ENCODE data around the gene GRIK5. TPM values are rescaled to one million over a fixed set of nuclear protein-coding genes. Genes with fewer than 3 reads are reported as not detected.

The GRIK5 gene
- total and polyA plus RNA-seq, 3 experiments from 2014 or later: 0.31 to 0.39 TPM; not detected in 1

GRCh38 chr19:41971363-41971762, 98.6 kb downstream of the GRIK5 start:
- ChIA-PET CTCF (no interaction called here), POLR2A (no interaction called here)
- DNase-seq: no peak
- Mint-ChIP-seq H3K9me3 (peaks cover 0 to 2% (median 0%) of the 10 kb centered on the region in 5 donors), H3K4me1 (no peaks in the 10 kb centered on the region), H3K36me3 (peaks cover 4 to 15% (median 7%) of the 10 kb centered on the region in 3 donors), H3K27me3 (no peaks in the 10 kb centered on the region), H3K27ac (no peak overlapping the region), H3K4me3 (no peak overlapping the region)
- no peaks in the 10 kb centered on the region for H3K36me3 ChIP-seq (ENCODE audit: insufficient read depth, low read length)
- H3K4me3 ChIP-seq (ENCODE audit: low read length): no peak overlapping the region
- H3K27me3 ChIP-seq (ENCODE audit: insufficient read depth, low read length, poor library complexity, severe bottlenecking): no peaks in the 10 kb centered on the region
- no peaks in the 10 kb centered on the region for H3K4me1 ChIP-seq (ENCODE audit: insufficient read depth, low read length)
- no peak overlapping the region for H3K27ac ChIP-seq (ENCODE audit: low read depth, low read length)
- no peaks in the 10 kb centered on the region for H3K9me3 ChIP-seq (ENCODE audit: low read length)

DNA sequence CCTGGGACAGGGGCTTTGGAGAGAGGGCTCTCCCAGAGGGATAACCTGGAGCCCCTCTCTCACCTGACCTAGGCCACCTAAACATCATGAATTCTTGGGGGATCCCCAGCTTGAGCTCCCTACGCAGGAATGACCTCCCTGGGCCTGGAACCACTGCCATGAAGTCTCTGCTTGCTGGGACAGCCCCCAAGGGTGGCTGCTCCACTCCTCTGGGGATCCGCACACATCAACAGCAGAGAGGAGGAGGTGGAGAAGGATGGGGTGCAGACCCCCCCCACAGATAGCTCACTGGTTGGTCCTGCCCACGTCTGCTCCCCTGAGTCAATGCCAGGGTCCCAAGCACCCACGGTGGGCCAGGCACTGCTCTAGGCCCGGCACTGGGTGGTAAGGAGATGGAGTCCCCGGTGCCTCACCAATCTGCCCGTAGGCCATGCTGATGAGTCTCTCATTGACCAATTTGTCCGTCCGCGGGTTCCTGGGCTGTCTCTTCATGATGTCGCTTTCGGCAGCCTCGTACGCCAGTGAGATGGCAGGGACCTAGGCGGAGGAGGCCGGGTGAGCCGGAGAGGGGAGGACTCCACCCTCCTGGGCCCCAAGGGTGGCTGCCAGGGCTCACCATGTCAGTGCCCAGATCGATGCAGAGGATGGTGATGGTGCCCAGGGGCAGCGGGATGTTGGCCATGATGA, 100.1 kb downstream of the GRIK5 start:
- Histone ChIP-seq H3K27me3 (ENCODE audit: insufficient read depth, low read length, poor library complexity, severe bottlenecking) (no peaks in the 10 kb centered on the region), H3K9me3 (ENCODE audit: low read length) (no peaks in the 10 kb centered on the region), H3K36me3 (ENCODE audit: insufficient read depth, low read length) (no peaks in the 10 kb centered on the region), H3K4me1 (ENCODE audit: insufficient read depth, low read length) (no peaks in the 10 kb centered on the region), H3K27ac (ENCODE audit: low read depth, low read length) (no peak overlapping the region), H3K4me3 (ENCODE audit: low read length) (no peak overlapping the region)
- ChIA-PET POLR2A (no interaction called here), CTCF (no interaction called here)
- no peak overlapping the region for H3K27ac Mint-ChIP-seq
- H3K36me3 Mint-ChIP-seq: peaks cover 4 to 14% (median 8%) of the 10 kb centered on the region in 3 donors
- peaks cover 0 to 2% (median 0%) of the 10 kb centered on the region in 3 donors for H3K4me1 Mint-ChIP-seq
- H3K4me3 Mint-ChIP-seq: no peak overlapping the region
- no peaks in the 10 kb centered on the region for H3K27me3 Mint-ChIP-seq
- H3K9me3 Mint-ChIP-seq: peaks cover 0 to 2% (median 0%) of the 10 kb centered on the region in 5 donors
- DNase-seq: no peak

DNA sequence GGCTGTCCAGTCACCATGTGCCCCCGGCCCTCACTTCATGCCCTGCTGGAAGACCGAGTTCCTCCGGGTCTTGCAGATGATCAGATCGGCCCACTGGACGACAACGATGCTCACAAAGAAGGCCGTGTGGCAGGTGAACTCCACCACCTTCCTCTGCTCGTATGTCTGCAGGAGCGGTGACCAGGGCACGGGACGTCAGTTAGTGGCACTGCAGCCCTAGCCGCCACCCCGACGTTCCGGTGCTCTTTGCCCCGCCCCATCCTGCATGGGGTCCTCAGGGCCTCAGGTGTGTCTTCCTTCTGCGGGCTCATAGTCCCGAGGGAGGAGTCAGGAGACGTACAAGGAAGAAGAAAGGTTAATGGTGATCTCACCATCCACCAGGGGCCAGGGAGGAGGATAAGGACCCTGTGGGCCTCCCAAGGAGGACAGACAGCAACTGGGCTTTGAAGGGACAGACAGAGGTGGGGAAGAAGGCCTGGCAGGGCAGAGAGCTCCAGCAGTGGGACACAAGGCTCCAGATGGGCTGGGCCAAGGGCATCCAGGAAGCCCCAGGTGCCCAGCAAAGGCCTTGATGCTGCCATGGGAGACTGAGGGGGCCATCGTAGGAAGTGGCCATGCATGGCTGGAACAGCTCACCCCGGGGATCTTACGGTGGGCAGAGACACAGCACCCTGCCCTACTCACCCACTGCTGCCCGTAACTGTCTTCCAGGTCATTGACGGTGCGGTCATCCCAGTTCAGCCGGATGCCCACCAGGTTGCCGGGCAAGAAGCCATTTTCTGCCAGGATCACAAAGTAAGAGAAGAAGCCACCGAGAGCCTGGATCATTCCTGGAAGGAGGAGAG, 101.0 kb downstream of the GRIK5 start:
- no peaks in the 10 kb centered on the region for H3K27me3 ChIP-seq (ENCODE audit: insufficient read depth, low read length, poor library complexity, severe bottlenecking)
- ChIA-PET POLR2A (no interaction called here), CTCF (no interaction called here)
- H3K4me3 ChIP-seq (ENCODE audit: low read length): no peak overlapping the region
- no peaks in the 10 kb centered on the region for H3K9me3 ChIP-seq (ENCODE audit: low read length)
- Mint-ChIP-seq H3K4me3 (no peak overlapping the region), H3K9me3 (peaks cover 0 to 2% (median 0%) of the 10 kb centered on the region in 5 donors), H3K36me3 (peaks cover 4 to 14% (median 7%) of the 10 kb centered on the region in 3 donors), H3K4me1 (peaks cover 0 to 2% (median 0%) of the 10 kb centered on the region in 3 donors), H3K27ac (no peak overlapping the region), H3K27me3 (no peaks in the 10 kb centered on the region)
- H3K36me3 ChIP-seq (ENCODE audit: insufficient read depth, low read length): no peaks in the 10 kb centered on the region
- H3K4me1 ChIP-seq (ENCODE audit: insufficient read depth, low read length): no peaks in the 10 kb centered on the region
- no peak overlapping the region for H3K27ac ChIP-seq (ENCODE audit: low read depth, low read length)
- DNase-seq: no peak

GRCh38 chr19:41967054-41967783, 102.8 kb downstream of the GRIK5 start:
- ChIA-PET CTCF (no interaction called here), POLR2A (no interaction called here)
- no peak overlapping the region for H3K4me3 ChIP-seq (ENCODE audit: low read length)
- Mint-ChIP-seq H3K27me3 (no peaks in the 10 kb centered on the region), H3K4me3 (no peak overlapping the region), H3K27ac (peak overlapping the region in 1 of 8 donors; percentile 94), H3K4me1 (peaks cover 0 to 2% (median 0%) of the 10 kb centered on the region in 3 donors), H3K9me3 (peaks cover 0 to 2% (median 0%) of the 10 kb centered on the region in 5 donors), H3K36me3 (peaks cover 4 to 14% (median 7%) of the 10 kb centered on the region in 3 donors)
- no peaks in the 10 kb centered on the region for H3K9me3 ChIP-seq (ENCODE audit: low read length)
- H3K36me3 ChIP-seq (ENCODE audit: insufficient read depth, low read length): no peaks in the 10 kb centered on the region
- no peak for DNase-seq
- H3K27ac ChIP-seq (ENCODE audit: low read depth, low read length): no peak overlapping the region
- no peaks in the 10 kb centered on the region for H3K4me1 ChIP-seq (ENCODE audit: insufficient read depth, low read length)
- no peaks in the 10 kb centered on the region for H3K27me3 ChIP-seq (ENCODE audit: insufficient read depth, low read length, poor library complexity, severe bottlenecking)

GRCh38 chr19:41965106-41965505, 104.9 kb downstream of the GRIK5 start:
- H3K9me3 ChIP-seq (ENCODE audit: low read length): no peaks in the 10 kb centered on the region
- H3K27ac ChIP-seq (ENCODE audit: low read depth, low read length): no peak overlapping the region
- POLR2A ChIA-PET: no interaction called here
- Mint-ChIP-seq H3K27ac (no peak overlapping the region), H3K4me1 (peaks cover 0 to 2% (median 0%) of the 10 kb centered on the region in 3 donors), H3K36me3 (peaks cover 3 to 7% (median 4%) of the 10 kb centered on the region in 3 donors), H3K9me3 (peaks cover 0 to 2% (median 0%) of the 10 kb centered on the region in 5 donors), H3K27me3 (no peaks in the 10 kb centered on the region), H3K4me3 (no peak overlapping the region)
- CTCF ChIA-PET: interaction anchor here (1.0 kb wide), 1 partner anchor 106 kb away, joined by 3 read pairs; no protein-coding TSS in a partner anchor
- no peaks in the 10 kb centered on the region for H3K27me3 ChIP-seq (ENCODE audit: insufficient read depth, low read length, poor library complexity, severe bottlenecking)
- no peaks in the 10 kb centered on the region for H3K36me3 ChIP-seq (ENCODE audit: insufficient read depth, low read length)
- no peaks in the 10 kb centered on the region for H3K4me1 ChIP-seq (ENCODE audit: insufficient read depth, low read length)
- H3K4me3 ChIP-seq (ENCODE audit: low read length): no peak overlapping the region
- DNase-seq: no peak

- peak overlapping the region in 4 of 7 donors; percentile 13 to 59 (median 32) for H3K4me3 Mint-ChIP-seq
- H3K27me3 Mint-ChIP-seq: no peaks in the 10 kb centered on the region
- ChIA-PET CTCF (interaction anchor here (0.7 to 5.0 kb wide), 2 partner anchors 10 to 101 kb away, joined by 3 to 32 read pairs; partner anchors contain the start of gene RPS19), POLR2A (no interaction called here)
- Histone ChIP-seq H3K4me3 (ENCODE audit: low read length) (no peak overlapping the region), H3K27ac (ENCODE audit: low read depth, low read length) (no peak overlapping the region), H3K27me3 (ENCODE audit: insufficient read depth, low read length, poor library complexity, severe bottlenecking) (no peaks in the 10 kb centered on the region), H3K36me3 (ENCODE audit: insufficient read depth, low read length) (no peaks in the 10 kb centered on the region), H3K4me1 (ENCODE audit: insufficient read depth, low read length) (peaks cover 16% of the 10 kb centered on the region), H3K9me3 (ENCODE audit: low read length) (no peaks in the 10 kb centered on the region)
- peaks cover 19 to 22% (median 21%) of the 10 kb centered on the region in 3 donors for H3K4me1 Mint-ChIP-seq
- H3K9me3 Mint-ChIP-seq: peaks cover 0 to 2% (median 0%) of the 10 kb centered on the region in 5 donors
- no peak overlapping the region for H3K27ac Mint-ChIP-seq
- no peak for DNase-seq
- peaks cover 0 to 28% (median 2%) of the 10 kb centered on the region in 3 donors for H3K36me3 Mint-ChIP-seq
Measured at GRCh38 chr19:41960973-41961372, 109.0 kb downstream of the GRIK5 start.

DNA sequence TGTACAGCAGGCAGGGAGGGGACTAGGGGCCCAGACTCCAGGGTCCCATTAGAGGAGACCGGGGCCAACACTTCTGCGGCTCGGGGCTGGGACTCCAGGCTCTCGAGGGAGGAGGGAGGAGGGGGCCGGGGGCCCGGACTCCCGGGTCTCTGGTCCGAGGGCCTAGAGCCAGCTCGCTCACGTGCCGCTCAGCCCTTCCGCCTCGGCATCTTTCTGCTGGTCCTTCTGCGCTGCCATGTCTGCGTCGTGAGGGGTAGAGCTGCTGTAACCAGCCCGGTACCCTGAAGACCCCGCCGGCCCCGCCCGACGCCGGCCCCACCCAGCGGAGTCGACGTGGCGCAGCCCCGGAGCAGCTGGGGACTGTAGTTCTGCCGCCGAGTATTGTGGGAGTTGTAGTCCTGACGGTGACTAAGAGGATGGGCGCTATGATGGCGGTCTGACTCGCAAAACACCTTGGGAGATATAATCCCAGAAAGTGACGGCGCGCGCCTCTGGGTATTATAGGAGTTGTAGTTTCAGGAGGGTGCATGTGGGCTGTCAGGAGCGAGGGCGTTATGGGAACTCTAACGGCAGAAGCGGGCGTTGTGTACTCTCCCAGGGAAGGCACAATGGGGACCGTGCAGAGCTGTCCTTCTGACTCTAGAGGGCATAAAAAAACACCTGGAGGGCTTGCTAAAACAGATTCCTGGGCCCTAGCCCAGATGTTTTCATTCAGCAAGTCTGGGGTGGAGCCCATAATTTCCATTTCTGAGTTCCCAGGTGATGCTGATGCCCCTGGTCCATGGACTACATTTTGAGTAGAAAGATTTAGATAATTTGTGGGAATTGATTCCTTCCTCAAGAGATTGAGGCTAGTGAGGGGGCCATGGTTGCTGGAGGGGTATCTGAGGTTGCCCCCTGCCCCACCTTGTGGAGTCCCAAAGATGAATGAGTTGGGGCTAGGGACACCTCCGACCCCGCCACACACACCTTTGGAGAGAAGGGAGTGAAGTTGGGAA, 110.7 kb downstream of the GRIK5 start, which contains the start of gene RABAC1:
Gene RABAC1, minus strand, starts transcription at position 266 of the 998 bp plus-strand sequence. Its CDS starts 29 bp downstream, at position 237.
- POLR2A ChIA-PET: interaction anchor here (0.6 to 3.6 kb wide), 7 partner anchors 13 to 464 kb away, joined by 3 to 20 read pairs (median 4); partner anchors contain the start of genes RPS19 and ZNF574
- H3K4me3 ChIP-seq (ENCODE audit: low read length): peak within 1 kb of the TSS; percentile 92

More for the DNA sequence above, 110.7 kb downstream of the GRIK5 start, which contains the start of gene RABAC1:
- H3K9me3 Mint-ChIP-seq: peaks cover 0 to 2% (median 0%) of the 10 kb centered on the region in 5 donors
- DNase-seq: peak; percentile 79 to 90 (median 82)
- H3K36me3 Mint-ChIP-seq: peaks cover 0 to 35% (median 2%) of the 10 kb centered on the region in 3 donors
- no peaks in the 10 kb centered on the region for H3K27me3 Mint-ChIP-seq
- peak within 1 kb of the TSS; percentile 82 to 98 (median 94) for H3K27ac Mint-ChIP-seq
- peak within 1 kb of the TSS; percentile 92 to 96 (median 94) for H3K4me3 Mint-ChIP-seq
- peaks cover 16% of the 10 kb centered on the region for H3K4me1 ChIP-seq (ENCODE audit: insufficient read depth, low read length)
- CTCF ChIA-PET: interaction anchor here (0.8 to 5.0 kb wide), 8 partner anchors 11 to 132 kb away, joined by 3 to 32 read pairs (median 3); partner anchors contain the start of gene RPS19
- H3K9me3 ChIP-seq (ENCODE audit: low read length): no peaks in the 10 kb centered on the region
- peaks cover 17 to 22% (median 21%) of the 10 kb centered on the region in 3 donors for H3K4me1 Mint-ChIP-seq
- H3K36me3 ChIP-seq (ENCODE audit: insufficient read depth, low read length): no peaks in the 10 kb centered on the region
- H3K27ac ChIP-seq (ENCODE audit: low read depth, low read length): peak within 1 kb of the TSS; percentile 86
- H3K27me3 ChIP-seq (ENCODE audit: insufficient read depth, low read length, poor library complexity, severe bottlenecking): no peaks in the 10 kb centered on the region
